ENCODE measurements around the gene HSPA12A.

Gene HSPA12A

DNA sequence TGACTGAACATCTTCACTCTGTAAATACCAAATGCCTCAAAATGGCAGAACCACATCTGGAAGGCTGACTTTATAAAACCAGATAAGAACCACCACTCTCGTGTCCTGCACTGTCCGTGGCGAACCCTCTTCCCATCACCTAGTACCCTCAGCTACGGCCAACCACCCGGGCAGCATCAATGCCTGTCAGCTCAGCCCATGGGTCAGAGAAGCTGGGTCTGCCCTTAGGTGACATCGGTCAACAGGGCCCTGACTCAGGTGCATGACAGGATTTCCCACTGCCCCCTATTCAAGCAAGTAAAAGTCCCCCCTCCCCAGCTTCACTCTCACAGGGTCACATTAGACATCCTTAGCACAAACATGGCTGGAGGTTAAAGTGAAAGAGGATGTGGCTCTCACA, 56.6 kb downstream of the HSPA12A start:
- no peak for TF ChIP-seq EZH2phosphoT487 (IDR thresholded peaks at IDR 0.05; ENCODE audit: borderline replicate concordance, low read length)
- TF ChIP-seq, protein P1, sequence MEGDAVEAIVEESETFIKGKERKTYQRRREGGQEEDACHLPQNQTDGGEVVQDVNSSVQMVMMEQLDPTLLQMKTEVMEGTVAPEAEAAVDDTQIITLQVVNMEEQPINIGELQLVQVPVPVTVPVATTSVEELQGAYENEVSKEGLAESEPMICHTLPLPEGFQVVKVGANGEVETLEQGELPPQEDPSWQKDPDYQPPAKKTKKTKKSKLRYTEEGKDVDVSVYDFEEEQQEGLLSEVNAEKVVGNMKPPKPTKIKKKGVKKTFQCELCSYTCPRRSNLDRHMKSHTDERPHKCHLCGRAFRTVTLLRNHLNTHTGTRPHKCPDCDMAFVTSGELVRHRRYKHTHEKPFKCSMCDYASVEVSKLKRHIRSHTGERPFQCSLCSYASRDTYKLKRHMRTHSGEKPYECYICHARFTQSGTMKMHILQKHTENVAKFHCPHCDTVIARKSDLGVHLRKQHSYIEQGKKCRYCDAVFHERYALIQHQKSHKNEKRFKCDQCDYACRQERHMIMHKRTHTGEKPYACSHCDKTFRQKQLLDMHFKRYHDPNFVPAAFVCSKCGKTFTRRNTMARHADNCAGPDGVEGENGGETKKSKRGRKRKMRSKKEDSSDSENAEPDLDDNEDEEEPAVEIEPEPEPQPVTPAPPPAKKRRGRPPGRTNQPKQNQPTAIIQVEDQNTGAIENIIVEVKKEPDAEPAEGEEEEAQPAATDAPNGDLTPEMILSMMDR (IDR thresholded peaks at IDR 0.05; ENCODE audit: low read depth, low read length, poor library complexity, severe bottlenecking) = no peak
- Histone ChIP-seq H3K79me2 (ENCODE audit: control insufficient read depth, low read length) (no peaks in the 10 kb centered on the region), H3K4me2 (ENCODE audit: low read length) (no peak overlapping the region), H3K4me3 (ENCODE audit: low read length) (no peak overlapping the region), H3K9me3 (ENCODE audit: control insufficient read depth, insufficient read depth, low read length) (no peaks in the 10 kb centered on the region), H3K4me1 (ENCODE audit: control insufficient read depth, low read length) (no peaks in the 10 kb centered on the region), H3K36me3 (ENCODE audit: control insufficient read depth, low read length) (no peaks in the 10 kb centered on the region), H3F3A (ENCODE audit: control insufficient read depth, insufficient read depth) (no peaks in the 10 kb centered on the region), H3K27me3 (ENCODE audit: control insufficient read depth, low read length) (no peaks in the 10 kb centered on the region), H3K9me2 (replicated peaks; ENCODE audit: control insufficient read depth, low read length) (no peaks in the 10 kb centered on the region), H4K20me1 (ENCODE audit: control insufficient read depth, insufficient read depth, low read depth, low read length) (no peaks in the 10 kb centered on the region), H3K27ac (ENCODE audit: low read depth, low read length) (no peak overlapping the region)

DNA sequence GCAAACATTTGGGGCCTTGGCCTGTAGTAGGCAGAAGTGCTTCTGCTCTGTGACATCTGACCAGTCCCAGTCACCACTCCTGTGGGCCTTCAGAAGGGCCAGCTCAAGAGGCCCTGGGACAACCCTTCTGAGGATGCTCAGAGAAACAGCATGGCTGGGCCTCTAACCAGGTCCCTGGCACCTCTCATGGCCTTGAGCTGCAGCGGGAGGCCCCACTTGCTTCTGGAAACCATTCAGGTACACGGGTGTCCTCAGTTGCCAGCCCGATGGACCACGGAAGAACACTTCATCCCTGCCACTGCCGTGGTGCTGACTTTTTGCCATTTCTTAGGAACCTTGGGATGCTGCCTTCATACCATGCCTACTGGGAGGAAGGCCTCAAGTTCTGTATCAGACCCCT, 57.6 kb downstream of the HSPA12A start:
- H3K27ac ChIP-seq (ENCODE audit: low read depth, low read length) = no peak overlapping the region
- no peaks in the 10 kb centered on the region for H3K79me2 ChIP-seq (ENCODE audit: control insufficient read depth, low read length)
- H3K4me3 ChIP-seq (ENCODE audit: low read length) = no peak overlapping the region
- no peak overlapping the region for H3K4me2 ChIP-seq (ENCODE audit: low read length)
- no peaks in the 10 kb centered on the region for H3K27me3 ChIP-seq (ENCODE audit: control insufficient read depth, low read length)
- H4K20me1 ChIP-seq (ENCODE audit: control insufficient read depth, insufficient read depth, low read depth, low read length) = no peaks in the 10 kb centered on the region
- no peaks in the 10 kb centered on the region for H3K9me2 ChIP-seq (replicated peaks; ENCODE audit: control insufficient read depth, low read length)
- no peaks in the 10 kb centered on the region for H3F3A ChIP-seq (ENCODE audit: control insufficient read depth, insufficient read depth)
- TF ChIP-seq, protein P1 (IDR thresholded peaks at IDR 0.05; ENCODE audit: low read depth, low read length, poor library complexity, severe bottlenecking) = no peak
- no peak for TF ChIP-seq EZH2phosphoT487 (IDR thresholded peaks at IDR 0.05; ENCODE audit: borderline replicate concordance, low read length)
- H3K4me1 ChIP-seq (ENCODE audit: control insufficient read depth, low read length) = no peaks in the 10 kb centered on the region
- no peaks in the 10 kb centered on the region for H3K9me3 ChIP-seq (ENCODE audit: control insufficient read depth, insufficient read depth, low read length)
- no peaks in the 10 kb centered on the region for H3K36me3 ChIP-seq (ENCODE audit: control insufficient read depth, low read length)

DNA sequence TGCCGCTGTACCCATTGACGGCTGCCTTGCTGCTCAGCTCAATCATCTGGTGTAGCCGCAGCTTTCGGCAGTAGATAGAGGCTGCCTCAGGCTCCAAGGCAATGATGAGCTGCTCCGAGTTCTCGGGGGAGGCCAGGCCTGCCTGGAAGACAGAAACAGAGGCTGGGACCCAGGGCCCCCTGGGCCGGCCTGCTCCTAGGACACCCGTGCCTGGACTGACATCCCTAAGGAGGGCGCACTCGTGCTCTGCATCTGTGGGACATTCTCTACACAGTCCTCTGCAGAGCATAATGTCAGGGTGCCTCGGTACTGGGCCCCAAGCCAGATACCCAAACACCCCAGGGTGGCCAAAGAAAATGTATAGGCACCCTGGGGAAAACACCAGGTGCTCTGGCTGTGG, 58.5 kb downstream of the HSPA12A start:
- no peaks in the 10 kb centered on the region for H3K4me1 ChIP-seq (ENCODE audit: control insufficient read depth, low read length)
- H3K79me2 ChIP-seq (ENCODE audit: control insufficient read depth, low read length) = no peaks in the 10 kb centered on the region
- no peaks in the 10 kb centered on the region for H3F3A ChIP-seq (ENCODE audit: control insufficient read depth, insufficient read depth)

More for the DNA sequence above, 58.5 kb downstream of the HSPA12A start:
- no peaks in the 10 kb centered on the region for H4K20me1 ChIP-seq (ENCODE audit: control insufficient read depth, insufficient read depth, low read depth, low read length)
- no peaks in the 10 kb centered on the region for H3K9me3 ChIP-seq (ENCODE audit: control insufficient read depth, insufficient read depth, low read length)
- H3K4me3 ChIP-seq (ENCODE audit: low read length) = no peak overlapping the region
- TF ChIP-seq, protein P1 (IDR thresholded peaks at IDR 0.05; ENCODE audit: low read depth, low read length, poor library complexity, severe bottlenecking) = no peak
- no peak for TF ChIP-seq EZH2phosphoT487 (IDR thresholded peaks at IDR 0.05; ENCODE audit: borderline replicate concordance, low read length)
- no peaks in the 10 kb centered on the region for H3K9me2 ChIP-seq (replicated peaks; ENCODE audit: control insufficient read depth, low read length)
- no peak overlapping the region for H3K4me2 ChIP-seq (ENCODE audit: low read length)
- no peaks in the 10 kb centered on the region for H3K36me3 ChIP-seq (ENCODE audit: control insufficient read depth, low read length)
- H3K27ac ChIP-seq (ENCODE audit: low read depth, low read length) = no peak overlapping the region
- H3K27me3 ChIP-seq (ENCODE audit: control insufficient read depth, low read length) = no peaks in the 10 kb centered on the region

All from DOHH2 (cell line).